HEK293T (cell line): Measurements from ENCODE around the gene HRG.

ENCODE experiments used
- CTCF ChIA-PET: fragments of 350-600 bp; formaldehyde crosslinking; extraction: SDS; loops from one replicate; lab custom pipeline; 2021; ENCODE audit warnings: antibody characterized with exemption, inconsistent platforms; lab: Yijun Ruan, JAX
- POLR2A ChIA-PET: fragments of 350-600 bp; formaldehyde crosslinking; extraction: SDS; loops from one replicate; lab custom pipeline; 2020; ENCODE audit warnings: antibody characterized with exemption, inconsistent platforms; lab: Yijun Ruan, JAX
- DNase-seq: peaks from one replicate; pipeline ENCODE4 v3.0.0; 2012; ENCODE audit warnings: mixed read lengths; ENCODE audit errors: extremely low spot score
- ARNT ChIP-seq: fragments of 450-650 bp; IDR thresholded peaks from 2 replicates; pipeline ENCODE4 v1.6.1; 2017; ENCODE audit warnings: mild to moderate bottlenecking
- BHLHE40 ChIP-seq: fragments of 450-650 bp; IDR thresholded peaks from 2 replicates; pipeline ENCODE4 v1.6.1; 2016; ENCODE audit warnings: mild to moderate bottlenecking, moderate library complexity, borderline replicate concordance
- CTBP1 ChIP-seq: fragments of 450-650 bp; IDR thresholded peaks from 2 replicates; pipeline ENCODE4 v1.6.1; 2016; ENCODE audit warnings: borderline replicate concordance
- ELF4 ChIP-seq: fragments of 450-650 bp; IDR thresholded peaks from 2 replicates; pipeline ENCODE4 v1.6.1; 2017; ENCODE audit warnings: antibody characterized with exemption
- FOXA1 ChIP-seq: fragments of 450-650 bp; IDR thresholded peaks from 2 replicates; pipeline ENCODE4 v1.6.1; 2016; ENCODE audit warnings: mild to moderate bottlenecking
- FOXK2 ChIP-seq: fragments of 450-650 bp; IDR thresholded peaks from 2 replicates; pipeline ENCODE4 v1.6.1; 2016; ENCODE audit warnings: mild to moderate bottlenecking
- FOXM1 ChIP-seq: fragments of 450-650 bp; IDR thresholded peaks from 2 replicates; pipeline ENCODE4 v1.6.1; 2017; ENCODE audit warnings: mild to moderate bottlenecking, borderline replicate concordance
- HDGF ChIP-seq: fragments of 450-650 bp; IDR thresholded peaks from 2 replicates; pipeline ENCODE4 v1.6.1; 2017; ENCODE audit warnings: antibody characterized with exemption, borderline replicate concordance
- L3MBTL2 ChIP-seq: fragments of 450-650 bp; conservative IDR thresholded peaks from 2 replicates; pipeline ENCODE4 v1.6.1; 2016; ENCODE audit warnings: mild to moderate bottlenecking
- LEF1 ChIP-seq: fragments of 450-650 bp; IDR thresholded peaks from 2 replicates; pipeline ENCODE4 v1.6.1; 2017; ENCODE audit warnings: mild to moderate bottlenecking, borderline replicate concordance
- NFRKB ChIP-seq: fragments of 450-650 bp; IDR thresholded peaks from 2 replicates; pipeline ENCODE4 v1.6.1; 2016; ENCODE audit warnings: mild to moderate bottlenecking, moderate library complexity
- SP1 ChIP-seq: fragments of 450-650 bp; IDR thresholded peaks from 2 replicates; pipeline ENCODE4 v1.6.1; 2017
- SUZ12 ChIP-seq: fragments of 450-650 bp; IDR thresholded peaks from 2 replicates; pipeline ENCODE4 v1.6.1; 2016; ENCODE audit warnings: mild to moderate bottlenecking
- TARDBP ChIP-seq: fragments of 450-650 bp; IDR thresholded peaks from 2 replicates; pipeline ENCODE4 v1.6.1; 2016
- ZNF384 ChIP-seq: fragments of 450-650 bp; IDR thresholded peaks from 2 replicates; pipeline ENCODE4 v1.6.1; 2016
- TF ChIP-seq, protein P1 (sequence below): fragments of 450-650 bp; IDR thresholded peaks from 2 replicates; pipeline ENCODE4 v1.6.1; 2016

Gene HRG

DNA sequence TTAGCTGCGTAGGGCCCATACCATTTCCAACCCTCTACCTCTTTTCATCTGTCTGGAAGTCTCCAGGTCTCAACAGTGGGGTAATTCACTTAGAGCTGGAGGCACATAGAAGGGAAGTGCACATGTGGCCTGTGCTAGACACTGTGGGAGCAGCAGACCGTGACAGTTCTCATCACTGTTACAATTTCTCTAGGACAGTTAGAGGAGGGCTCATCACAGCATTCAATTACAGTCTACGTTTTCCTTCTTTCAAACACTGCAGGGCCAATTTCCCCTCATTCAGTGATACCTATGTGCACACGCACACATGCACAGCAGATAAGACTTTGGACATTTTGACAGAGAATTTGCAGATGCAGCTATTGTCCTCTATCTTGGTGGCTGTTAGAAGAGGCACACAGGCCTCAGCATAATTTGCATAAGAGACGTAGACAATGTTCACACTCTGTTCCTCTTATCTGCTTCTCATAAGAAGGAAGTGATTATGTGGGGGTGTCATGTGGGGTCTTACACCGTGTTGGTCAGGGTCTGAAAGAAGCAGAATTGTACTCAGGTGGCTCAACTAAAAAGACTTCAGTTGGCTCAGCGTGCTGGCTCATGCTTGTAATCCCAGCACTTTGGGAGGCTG, 12.6 kb upstream of the HRG start:
- CTCF ChIA-PET, result no interaction called here

DNA sequence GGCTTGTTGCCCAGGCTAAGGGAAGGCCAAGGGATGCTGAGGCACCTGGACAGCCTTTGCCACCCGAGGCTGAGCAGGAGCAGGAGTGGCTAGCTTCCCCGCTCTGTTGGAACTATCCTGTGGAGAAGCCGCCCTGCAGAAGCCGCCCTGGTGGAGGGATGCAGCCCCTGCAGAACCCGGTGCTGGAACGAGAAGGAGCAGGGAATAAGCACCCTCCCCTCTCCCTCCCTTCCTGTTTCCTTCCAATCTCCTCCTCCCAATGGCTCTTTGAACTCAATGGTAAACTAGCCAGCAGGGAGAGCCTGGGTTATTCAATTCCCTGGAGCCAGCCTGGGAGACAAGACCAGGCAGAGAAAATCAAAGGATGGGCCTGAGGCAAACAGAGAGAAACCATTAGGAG, 11.8 kb upstream of the HRG start:
- no peak for TF ChIP-seq BHLHE40
- no peak for TF ChIP-seq CTBP1
- TF ChIP-seq TARDBP, result no peak
- POLR2A ChIA-PET, result no interaction called here
- CTCF ChIA-PET, result no interaction called here
- peak; percentile 48 for DNase-seq

More for the DNA sequence above, 12.6 kb upstream of the HRG start:
- DNase-seq, result no peak
- TF ChIP-seq SUZ12, result no peak
- no peak for TF ChIP-seq ELF4
- no peak for TF ChIP-seq FOXA1
- POLR2A ChIA-PET, result no interaction called here

DNA sequence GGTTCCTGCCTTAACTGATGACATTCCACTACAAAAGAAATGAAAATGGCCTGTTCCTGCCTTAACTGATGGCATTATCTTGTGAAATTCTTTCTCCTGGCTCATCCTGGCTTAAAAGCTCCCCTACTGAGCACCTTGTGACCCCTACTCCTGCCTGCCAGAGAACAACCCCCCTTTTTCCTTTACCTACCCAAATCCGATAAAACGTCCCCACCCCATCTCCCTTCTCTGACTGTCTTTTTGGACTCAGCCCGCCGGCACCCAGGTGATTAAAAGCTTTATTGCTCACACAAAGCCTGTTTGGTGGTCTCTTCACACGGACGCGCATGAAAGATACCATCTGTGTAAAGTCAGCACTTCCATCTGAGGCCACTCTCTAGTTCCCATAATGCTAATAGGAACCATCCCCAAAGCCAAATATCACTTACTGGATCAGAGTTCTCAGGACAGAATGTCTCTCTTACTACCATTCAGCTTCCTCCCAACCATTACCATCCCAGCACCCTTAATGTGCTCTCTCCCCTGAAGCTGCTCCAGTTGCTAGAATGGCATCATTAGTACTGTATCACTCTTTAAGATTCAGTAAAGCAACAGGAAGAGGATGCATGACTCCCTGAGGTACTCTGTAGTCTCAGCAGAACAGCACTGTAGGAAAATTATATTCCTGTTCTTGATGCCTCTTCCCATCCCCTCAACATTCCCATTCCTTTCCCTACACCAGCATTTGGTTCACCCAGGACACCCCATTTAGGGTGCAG, 2.3 kb upstream of the HRG start:
- DNase-seq, result no peak
- POLR2A ChIA-PET, result no interaction called here
- TF ChIP-seq CTBP1 (no peak), TARDBP (no peak), LEF1 (no peak), SP1 (no peak), ZNF384 (no peak), L3MBTL2 (no peak), HDGF (no peak), FOXM1 (no peak), ARNT (no peak), BHLHE40 (no peak), FOXA1 (no peak), SUZ12 (no peak), ELF4 (no peak)
- TF ChIP-seq, protein P1, sequence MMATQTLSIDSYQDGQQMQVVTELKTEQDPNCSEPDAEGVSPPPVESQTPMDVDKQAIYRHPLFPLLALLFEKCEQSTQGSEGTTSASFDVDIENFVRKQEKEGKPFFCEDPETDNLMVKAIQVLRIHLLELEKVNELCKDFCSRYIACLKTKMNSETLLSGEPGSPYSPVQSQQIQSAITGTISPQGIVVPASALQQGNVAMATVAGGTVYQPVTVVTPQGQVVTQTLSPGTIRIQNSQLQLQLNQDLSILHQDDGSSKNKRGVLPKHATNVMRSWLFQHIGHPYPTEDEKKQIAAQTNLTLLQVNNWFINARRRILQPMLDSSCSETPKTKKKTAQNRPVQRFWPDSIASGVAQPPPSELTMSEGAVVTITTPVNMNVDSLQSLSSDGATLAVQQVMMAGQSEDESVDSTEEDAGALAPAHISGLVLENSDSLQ, result no peak
- CTCF ChIA-PET, result no interaction called here

DNA sequence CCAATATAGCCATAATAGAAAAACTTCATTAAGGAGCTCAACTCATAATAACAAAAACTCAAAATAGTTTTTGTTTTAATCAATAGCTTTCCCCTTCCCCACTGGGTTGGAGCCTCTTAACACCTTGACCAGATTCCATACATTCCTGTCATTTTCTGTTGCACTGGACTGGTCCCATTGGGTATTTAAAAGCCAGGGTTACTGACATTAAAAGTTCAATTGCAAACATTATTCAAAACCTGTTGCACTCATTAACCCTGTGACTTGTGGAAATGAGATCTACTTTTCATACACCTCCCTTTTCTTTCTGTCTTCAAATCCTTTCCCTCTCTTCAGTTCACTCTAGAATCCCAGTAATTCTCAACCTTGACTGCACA, 1.7 kb upstream of the HRG start:
- DNase-seq, result no peak
- ChIA-PET CTCF (no interaction called here), POLR2A (no interaction called here)
- TF ChIP-seq ARNT (no peak), CTBP1 (no peak), HDGF (no peak), SP1 (no peak), TARDBP (no peak), FOXA1 (no peak), FOXM1 (no peak), L3MBTL2 (no peak), ELF4 (no peak), FOXK2 (no peak), SUZ12 (no peak), LEF1 (no peak), ZNF384 (no peak)
- TF ChIP-seq, protein P1, result no peak

- POLR2A ChIA-PET, result no interaction called here
- CTCF ChIA-PET, result no interaction called here
- no peak for TF ChIP-seq NFRKB
- TF ChIP-seq CTBP1, result no peak
- TF ChIP-seq, protein P1, result no peak
- TF ChIP-seq L3MBTL2, result no peak
- TF ChIP-seq TARDBP, result no peak
- no peak for TF ChIP-seq FOXK2
- TF ChIP-seq ELF4, result no peak
- TF ChIP-seq FOXA1, result no peak
- no peak for TF ChIP-seq ARNT
- TF ChIP-seq SP1, result no peak
- no peak for TF ChIP-seq ZNF384
- no peak for TF ChIP-seq HDGF
- TF ChIP-seq SUZ12, result no peak
- no peak for DNase-seq
These were observed 1.3 kb upstream of the HRG start for GRCh38 chr3:186664506-186664905.

GRCh38 chr3:186668426-186668825, 2.6 kb downstream of the HRG start:
- POLR2A ChIA-PET, result no interaction called here

More at GRCh38 chr3:186668426-186668825, 2.6 kb downstream of the HRG start:
- CTCF ChIA-PET, result no interaction called here
- DNase-seq, result no peak
- TF ChIP-seq FOXM1 (no peak), HDGF (no peak), ZNF384 (no peak), FOXA1 (no peak), SP1 (no peak), FOXK2 (no peak), L3MBTL2 (no peak), TARDBP (no peak), CTBP1 (no peak), BHLHE40 (no peak), LEF1 (no peak), SUZ12 (no peak), ARNT (no peak), ELF4 (no peak), NFRKB (no peak)
- TF ChIP-seq, protein P1, result no peak
